HG02884 (cell line): ENCODE data around the gene PLPP2.

ENCODE experiments used
- ATAC-seq: cut with Tn5 transposase; IDR thresholded peaks from one replicate; pipeline ENCODE4 v1.9.1; 2021; ENCODE audit warnings: mild to moderate bottlenecking, moderate library complexity; ENCODE audit not compliant: unreplicated experiment

The PLPP2 gene

GRCh38 chr19:317710-318508 lies 26.7 kb upstream of the PLPP2 start:
- no peak for ATAC-seq

DNA sequence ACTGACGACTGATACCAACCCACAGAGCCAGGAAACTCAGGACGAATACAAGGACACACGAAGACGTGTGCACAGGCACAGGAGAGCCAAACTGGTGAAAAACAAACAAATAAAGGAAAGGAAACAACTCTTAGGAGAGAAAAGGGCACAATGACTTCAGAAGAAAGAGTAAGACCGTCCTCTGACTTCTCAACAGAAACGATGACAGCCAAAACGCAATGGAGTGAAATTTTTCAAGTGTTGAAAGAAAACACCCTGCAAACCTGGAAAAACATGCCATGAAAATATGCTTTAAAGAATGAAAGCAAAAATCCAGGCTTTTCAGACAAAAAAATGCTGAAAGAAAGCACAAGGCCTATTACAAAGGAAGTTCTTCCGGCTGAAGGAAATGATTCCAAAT lies 24.6 kb upstream of the PLPP2 start:
- no peak for ATAC-seq

DNA sequence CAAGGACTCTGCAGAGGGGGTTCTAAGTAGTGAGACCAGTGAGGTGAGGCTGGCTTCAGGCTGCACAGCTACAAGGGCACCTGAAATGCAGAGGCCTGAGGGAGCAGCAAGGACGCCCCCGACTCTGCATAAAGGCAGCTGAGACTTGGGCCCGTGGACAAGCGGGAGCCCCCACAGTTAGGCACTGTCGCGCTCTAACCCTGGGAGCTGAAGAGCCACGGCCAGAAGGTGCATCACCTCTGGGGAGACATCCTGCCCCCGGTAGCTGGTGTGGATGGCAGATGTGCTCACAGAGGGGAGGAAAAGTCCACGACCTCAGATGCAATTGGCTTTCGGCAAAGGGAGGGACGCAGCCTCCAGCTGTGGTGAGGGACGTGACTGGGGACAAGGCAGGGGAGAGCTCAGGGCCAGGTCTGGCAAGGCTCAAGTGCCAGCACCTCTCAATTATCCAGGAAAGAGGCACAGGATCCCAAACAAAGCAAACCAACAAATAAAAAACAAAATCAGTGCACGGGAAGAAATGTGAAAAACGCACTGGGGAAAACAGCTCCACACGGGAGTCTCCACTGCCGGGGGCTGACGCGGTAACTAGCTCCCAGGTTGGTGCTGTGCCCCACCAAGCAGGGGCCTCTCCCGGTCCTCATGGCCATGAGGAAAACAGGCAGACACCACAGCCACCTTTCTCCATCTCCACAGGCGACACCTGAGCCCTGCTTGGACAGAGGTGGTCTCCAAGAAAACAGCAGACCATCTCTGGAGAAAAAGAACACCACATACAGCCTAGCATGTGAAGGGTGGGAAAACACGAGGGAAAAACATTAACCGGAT lies 23.0 kb upstream of the PLPP2 start:
- no peak for ATAC-seq

GRCh38 chr19:313169-313987 lies 22.2 kb upstream of the PLPP2 start:
- ATAC-seq: no peak

DNA sequence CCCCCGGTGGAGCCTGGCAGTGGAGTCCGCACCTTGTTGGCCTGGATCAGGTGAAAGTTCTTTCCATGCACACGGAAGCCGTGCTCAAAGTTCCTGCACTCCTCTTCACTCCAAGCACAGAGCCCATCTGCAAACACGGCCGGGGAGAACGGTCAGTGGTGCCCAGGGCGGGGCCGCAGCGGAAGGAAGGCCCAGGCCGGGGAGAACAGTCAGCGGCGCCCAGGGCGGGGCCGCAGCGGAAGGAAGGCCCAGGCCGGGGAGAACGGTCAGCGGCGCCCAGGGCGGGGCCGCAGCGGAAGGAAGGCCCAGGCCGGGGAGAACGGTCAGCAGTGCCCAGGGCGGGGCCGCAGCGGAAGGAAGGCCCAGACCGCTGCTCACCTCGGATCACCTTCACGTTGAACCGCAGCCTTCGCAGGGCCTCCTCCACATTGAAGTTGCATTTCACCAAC lies 20.6 kb upstream of the PLPP2 start:
- ATAC-seq: no peak

GRCh38 chr19:310781-311496 lies 19.7 kb upstream of the PLPP2 start:
- ATAC-seq: no peak

DNA sequence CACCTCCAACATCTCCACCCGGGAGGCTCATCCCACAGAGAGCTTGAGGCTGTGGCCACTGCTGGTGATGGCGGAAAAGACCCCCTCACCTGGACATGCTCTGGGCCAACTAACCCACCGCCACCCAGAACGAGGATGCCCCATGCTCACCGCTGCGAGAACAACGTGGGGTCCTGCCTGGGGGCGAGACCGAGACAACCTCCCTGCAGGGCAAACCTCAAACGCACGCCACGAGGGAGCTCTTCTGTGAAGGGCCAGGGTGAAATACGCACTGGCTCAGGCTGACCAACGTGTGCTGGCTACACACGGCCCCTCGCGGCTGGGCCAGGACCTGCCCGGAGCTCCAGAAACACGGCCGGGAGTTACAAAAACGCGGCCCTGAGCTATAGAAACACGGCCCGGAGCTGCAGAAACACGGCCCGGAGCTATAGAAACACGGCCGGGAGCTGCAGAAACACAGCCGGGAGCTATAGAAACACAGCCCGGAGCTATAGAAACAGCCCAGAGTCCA lies 19.0 kb upstream of the PLPP2 start:
- no peak for ATAC-seq

DNA sequence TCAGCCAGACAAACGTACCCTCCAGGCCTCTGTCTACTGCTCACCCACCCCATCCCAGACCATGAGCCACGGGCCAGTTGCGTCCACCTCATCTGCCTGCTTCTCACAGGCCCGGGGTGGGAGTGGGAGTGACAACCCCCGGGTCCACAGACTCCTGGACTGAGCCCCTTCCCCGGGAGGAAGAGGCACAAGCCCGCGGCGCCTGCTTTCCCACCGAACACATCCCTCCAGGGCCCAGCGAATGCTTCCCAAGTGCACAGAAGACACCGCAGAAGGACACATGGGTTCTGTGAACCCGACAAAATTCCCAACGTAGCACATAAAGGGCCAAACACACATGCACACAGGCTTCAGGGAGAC lies 18.0 kb upstream of the PLPP2 start:
- no peak for ATAC-seq

GRCh38 chr19:308471-309205 lies 17.4 kb upstream of the PLPP2 start:
- no peak for ATAC-seq

DNA sequence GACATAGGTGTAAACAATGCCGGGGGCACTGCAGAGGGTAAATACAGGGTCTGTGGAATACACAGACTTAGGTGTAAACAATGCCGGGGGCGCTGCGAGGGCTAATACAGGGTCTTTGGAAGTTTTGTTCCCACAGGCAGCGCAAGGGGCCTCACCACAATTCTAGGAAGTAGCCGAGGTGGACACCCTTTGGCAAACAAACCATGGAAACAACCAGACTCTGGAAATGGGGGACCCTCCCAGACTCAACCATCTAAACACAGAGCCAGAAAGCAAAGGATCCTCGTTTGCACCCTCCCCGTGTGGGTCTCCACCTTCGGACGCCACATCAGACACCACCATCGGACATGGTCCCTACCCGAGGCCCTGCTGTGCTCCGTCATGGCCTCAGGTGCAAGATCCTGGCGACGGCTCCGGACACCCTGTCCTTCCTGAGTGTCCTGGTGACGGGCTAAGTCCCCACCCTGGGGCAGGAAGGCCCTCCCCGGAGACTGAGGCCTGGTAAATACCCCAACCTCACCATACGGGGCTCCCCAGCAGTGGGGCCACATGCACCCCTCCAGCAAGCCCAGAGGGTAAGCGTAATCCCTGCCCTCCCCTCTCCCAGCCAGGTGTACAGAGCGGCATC lies 16.7 kb upstream of the PLPP2 start:
- no peak for ATAC-seq

GRCh38 chr19:307111-307531 lies 15.9 kb upstream of the PLPP2 start:
- ATAC-seq: no peak

- ATAC-seq: no peak
These were observed 15.1 kb upstream of the PLPP2 start for GRCh38 chr19:306151-306900.

DNA sequence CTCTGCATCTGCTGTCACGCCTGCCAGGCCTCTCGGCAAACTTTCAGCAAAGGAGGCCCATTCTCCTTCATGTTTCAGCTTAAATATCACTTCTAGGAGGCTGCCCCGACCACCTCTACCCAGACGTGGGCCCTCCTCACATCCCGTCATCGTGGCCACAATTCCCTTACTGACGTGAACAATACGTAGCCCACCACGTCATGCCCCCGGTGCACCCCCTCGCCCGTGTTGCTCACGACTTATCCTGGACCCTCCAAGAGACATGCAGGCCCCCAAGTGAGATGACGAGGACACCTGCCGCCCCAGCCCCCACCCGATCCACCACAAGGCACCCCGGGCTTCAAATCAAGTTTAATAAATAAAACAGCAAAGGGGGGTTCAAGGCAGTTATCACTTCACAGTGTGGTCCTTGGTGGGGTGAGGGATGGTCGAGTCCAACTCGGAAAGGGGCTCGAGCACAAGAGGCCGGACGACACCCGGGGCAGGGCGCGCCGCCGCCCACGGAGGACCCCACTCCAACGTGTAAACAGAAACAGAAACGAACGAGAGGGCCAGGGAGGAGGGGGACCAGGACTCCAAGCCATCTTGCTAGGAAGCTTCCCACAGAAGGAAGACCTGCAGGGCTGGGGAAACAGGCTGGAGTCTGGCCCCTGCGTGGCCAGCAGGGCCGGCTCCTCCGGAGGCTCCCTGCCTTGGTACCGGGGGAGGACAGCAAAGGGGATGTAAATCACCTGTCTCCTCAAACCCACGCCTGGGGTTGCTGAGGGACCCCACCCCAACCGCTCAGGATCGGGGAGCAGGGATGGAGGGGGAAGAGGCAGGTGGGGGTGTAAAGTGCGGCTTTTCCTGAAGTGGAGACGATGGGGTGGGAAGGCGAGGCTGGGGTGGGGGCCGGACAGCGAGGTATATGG lies 14.3 kb upstream of the PLPP2 start:
- ATAC-seq: no peak

DNA sequence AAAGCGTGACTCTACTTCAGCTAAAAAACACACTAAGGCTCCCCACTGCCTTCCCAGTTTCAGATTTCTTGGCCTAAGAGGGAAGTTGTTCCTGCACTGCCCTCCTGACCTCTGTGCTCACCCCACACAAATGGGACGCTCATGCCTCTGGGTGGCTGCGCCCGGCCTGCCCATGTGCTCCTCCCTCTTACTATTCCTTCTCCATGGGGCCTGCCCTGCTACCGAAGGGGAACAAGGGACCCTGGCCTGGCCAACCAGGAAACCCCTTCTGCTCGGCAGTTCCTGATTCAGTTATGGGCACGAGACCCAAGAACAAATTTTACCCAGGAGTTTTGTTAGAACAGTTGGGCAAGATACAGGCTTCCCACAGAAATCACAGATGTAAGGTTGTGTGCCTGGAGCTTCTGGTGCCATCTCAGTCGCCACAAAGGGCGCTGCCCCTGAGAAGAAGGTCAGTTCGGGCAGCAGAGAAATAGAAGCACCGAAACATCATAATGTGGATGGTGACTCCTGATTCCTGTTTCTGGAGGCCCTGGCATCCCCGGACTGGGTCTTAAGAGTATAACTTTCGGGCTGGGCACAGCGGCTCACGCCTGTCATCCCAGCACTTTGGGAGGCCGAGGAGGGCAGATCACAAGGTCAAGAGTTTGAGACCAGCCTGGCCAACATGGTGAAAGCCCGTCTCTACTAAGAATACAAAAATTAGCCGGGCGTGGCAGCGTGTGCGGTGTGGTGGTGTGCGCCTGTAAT lies 5.4 kb upstream of the PLPP2 start:
- no peak for ATAC-seq

DNA sequence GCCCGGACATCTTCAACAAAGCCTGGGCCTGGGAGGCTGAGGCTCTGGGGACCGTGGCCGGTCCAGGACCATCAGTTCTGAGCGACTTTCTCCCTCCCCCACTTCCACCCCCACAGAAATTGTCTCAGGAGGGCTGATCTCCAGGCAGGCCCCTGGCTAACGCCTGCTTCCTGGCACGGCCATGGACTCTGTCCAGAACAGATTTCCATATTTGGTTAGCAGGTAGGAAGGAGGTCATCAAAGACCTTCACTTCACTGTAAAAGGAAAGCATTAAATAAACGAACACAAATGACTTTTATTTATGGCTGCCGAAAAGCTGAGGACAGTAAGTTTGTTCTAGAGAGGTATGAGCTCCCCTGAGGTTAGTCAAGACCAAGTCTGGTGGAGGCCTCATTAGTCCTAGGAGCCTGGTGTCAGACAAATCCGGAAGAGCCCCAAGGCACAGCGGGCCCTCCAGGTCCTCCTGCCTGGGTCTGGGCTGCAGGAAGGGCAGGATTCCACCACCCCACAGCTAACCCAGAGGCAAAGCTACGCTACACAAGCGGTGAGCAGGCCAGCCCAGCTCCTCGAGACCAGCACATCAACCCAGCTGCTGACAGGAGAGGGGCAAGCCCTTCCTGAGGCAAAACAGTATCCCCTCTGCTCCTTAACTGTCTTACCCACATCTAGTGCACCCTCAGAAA lies 4.6 kb upstream of the PLPP2 start:
- ATAC-seq: no peak

- ATAC-seq: no peak
These were observed 3.9 kb upstream of the PLPP2 start for GRCh38 chr19:294946-295686.
